ENCODE measurements around the gene DDX25. TPM values are rescaled to one million over a fixed set of nuclear protein-coding genes. Genes with fewer than 3 reads are reported as not detected.
"Not testable (repeated sequence)": the region's sequence is repeated elsewhere in the genome, so short reads cannot be mapped to it uniquely, and the experiment has no call there.

DDX25 gene
- total and polyA plus RNA-seq, 2 of the 4 experiments (the other 2 are of a cell fraction), result under 0.01 TPM; not detected in 1

- H3K27me3 ChIP-seq (ENCODE audit: control insufficient read depth, insufficient read depth, low read length); H3K9me3 ChIP-seq (ENCODE audit: control insufficient read depth, insufficient read depth, low read length); H3K27ac ChIP-seq (ENCODE audit: insufficient read depth, low read length); H2AK9ac ChIP-seq (replicated peaks; ENCODE audit: low read depth, low read length, poor library complexity); H3K18ac ChIP-seq (ENCODE audit: low read depth, low read length); intact Hi-C loops (cut with micrococcal nuclease); CTCF ChIA-PET; H4K20me1 ChIP-seq (ENCODE audit: insufficient read depth, low read length); DNase-seq; H2AFZ ChIP-seq (replicated peaks; ENCODE audit: low read length, poor library complexity); H2BK20ac ChIP-seq (ENCODE audit: low read depth, low read length); H2BK120ac ChIP-seq (ENCODE audit: low read depth, low read length); H3K4me1 ChIP-seq (ENCODE audit: control insufficient read depth, insufficient read depth, low read length); H2AK5ac ChIP-seq (ENCODE audit: low read depth, low read length); H3K14ac ChIP-seq (replicated peaks; ENCODE audit: low read depth, low read length); BruUV-seq (replicated peaks); H3K4me3 ChIP-seq (ENCODE audit: insufficient read depth, low read depth, low read length); H3K56ac ChIP-seq (ENCODE audit: extremely low read depth, insufficient read depth, low read length); dilution Hi-C loops (cut with HindIII; ENCODE audit: low sequenced_read_pairs, unreplicated experiment); H3K4me2 ChIP-seq (ENCODE audit: low read depth, low read length); H3K79me1 ChIP-seq (ENCODE audit: low read depth in 1 of 2, low read length in 2 of 2); H3K9ac ChIP-seq (ENCODE audit: low read depth, low read length); H4K5ac ChIP-seq (ENCODE audit: low read depth, low read length); H3K4ac ChIP-seq (ENCODE audit: low read depth, low read length); H2BK15ac ChIP-seq (ENCODE audit: low read depth, low read length); POLR2A ChIA-PET (ENCODE audit: unreplicated experiment); H4K91ac ChIP-seq (ENCODE audit: insufficient read depth, low read depth, low read length); H3K36me3 ChIP-seq (ENCODE audit: control insufficient read depth, insufficient read depth, low read length); ATAC-seq (ENCODE audit: low read depth); H4K8ac ChIP-seq (ENCODE audit: low read depth in 2 of 2, low read length in 2 of 2); H2BK5ac ChIP-seq (ENCODE audit: low read depth, low read length, poor library complexity, severe bottlenecking); in situ Hi-C loops (cut with MboI; ENCODE audit: low sequenced_read_pairs); H3K23ac ChIP-seq (ENCODE audit: low read depth, low read length); H3K9me1 ChIP-seq (ENCODE audit: insufficient read depth, low read length): not testable (repeated sequence)
- no CpG with 5 or more reads among the region's 33 CpGs for WGBS, 2 experiments (ENCODE audit: extremely low coverage in 2 of 2, insufficient read length in 1 of 2)
Measured at GRCh38 chr11:125862786-125863185, 41.5 kb upstream of the DDX25 start.

GRCh38 chr11:125865354-125865753 is 39.0 kb upstream of the DDX25 start:
- H2BK5ac ChIP-seq (ENCODE audit: low read depth, low read length, poor library complexity, severe bottlenecking); H3K14ac ChIP-seq (replicated peaks; ENCODE audit: low read depth, low read length); H3K56ac ChIP-seq (ENCODE audit: extremely low read depth, insufficient read depth, low read length); H3K27me3 ChIP-seq (ENCODE audit: control insufficient read depth, insufficient read depth, low read length); H3K4me2 ChIP-seq (ENCODE audit: low read depth, low read length); H3K23ac ChIP-seq (ENCODE audit: low read depth, low read length); H4K91ac ChIP-seq (ENCODE audit: insufficient read depth, low read depth, low read length); H3K9me1 ChIP-seq (ENCODE audit: insufficient read depth, low read length); H3K4ac ChIP-seq (ENCODE audit: low read depth, low read length); H2BK120ac ChIP-seq (ENCODE audit: low read depth, low read length); H4K8ac ChIP-seq (ENCODE audit: low read depth in 2 of 2, low read length in 2 of 2); H4K20me1 ChIP-seq (ENCODE audit: insufficient read depth, low read length); ATAC-seq (ENCODE audit: low read depth); H2BK20ac ChIP-seq (ENCODE audit: low read depth, low read length); POLR2A ChIA-PET (ENCODE audit: unreplicated experiment); intact Hi-C loops (cut with micrococcal nuclease); H2AFZ ChIP-seq (replicated peaks; ENCODE audit: low read length, poor library complexity); in situ Hi-C loops (cut with MboI; ENCODE audit: low sequenced_read_pairs); H2AK5ac ChIP-seq (ENCODE audit: low read depth, low read length); H3K79me1 ChIP-seq (ENCODE audit: low read depth in 1 of 2, low read length in 2 of 2); DNase-seq; H3K27ac ChIP-seq (ENCODE audit: insufficient read depth, low read length); H3K9ac ChIP-seq (ENCODE audit: low read depth, low read length); H2AK9ac ChIP-seq (replicated peaks; ENCODE audit: low read depth, low read length, poor library complexity); H3K4me3 ChIP-seq (ENCODE audit: insufficient read depth, low read depth, low read length); H4K5ac ChIP-seq (ENCODE audit: low read depth, low read length); H3K18ac ChIP-seq (ENCODE audit: low read depth, low read length); H3K4me1 ChIP-seq (ENCODE audit: control insufficient read depth, insufficient read depth, low read length); CTCF ChIA-PET; H2BK15ac ChIP-seq (ENCODE audit: low read depth, low read length); H3K36me3 ChIP-seq (ENCODE audit: control insufficient read depth, insufficient read depth, low read length); BruUV-seq (replicated peaks); H3K9me3 ChIP-seq (ENCODE audit: control insufficient read depth, insufficient read depth, low read length); dilution Hi-C loops (cut with HindIII; ENCODE audit: low sequenced_read_pairs, unreplicated experiment): not testable (repeated sequence)
- WGBS, 2 experiments (ENCODE audit: extremely low coverage in 2 of 2, insufficient read length in 1 of 2), result no CpG with 5 or more reads among the region's 4 CpGs

All from IMR-90 (cell line).